NCI-H1048 (cell line): ENCODE measurements around the gene ITGA11.

Experiments
- DNase-seq: peaks from one replicate; lab custom pipeline; 2025; lab: John Stamatoyannopoulos, UW

The ITGA11 gene

DNA sequence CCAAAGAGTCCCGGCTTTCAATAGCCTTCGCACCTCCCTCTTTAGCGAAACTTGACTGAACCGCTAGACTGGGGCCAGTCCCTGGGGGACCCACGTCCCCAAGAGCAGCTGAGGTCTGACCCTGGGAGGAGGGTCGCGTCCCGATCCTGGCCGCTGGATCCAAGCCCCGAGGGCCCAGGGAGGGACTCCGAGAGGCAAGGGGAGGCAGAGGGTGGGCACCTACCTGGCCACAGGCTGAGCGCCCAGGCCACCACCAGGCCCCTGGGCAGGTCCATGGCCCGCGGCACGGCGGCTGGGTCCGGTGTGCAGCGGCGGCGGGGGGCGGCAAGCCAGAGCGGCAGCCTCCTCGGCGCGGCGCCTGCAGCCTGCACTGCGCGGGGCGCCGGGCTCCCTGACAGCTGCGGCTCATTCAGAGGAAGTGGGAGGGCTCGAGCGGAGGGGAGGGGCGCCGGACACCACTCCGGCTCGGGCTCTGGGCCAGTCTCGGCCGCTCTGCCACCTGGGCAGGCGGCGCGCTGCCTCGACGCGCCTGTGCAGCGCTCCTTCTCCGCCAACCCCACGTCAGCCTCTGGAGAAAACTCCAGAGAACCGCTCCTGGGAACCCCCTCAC, at the start of gene ITGA11:
ITGA11 (minus strand) TSS at position 372 of the 610 bp plus-strand sequence; CDS start at position 275, 97 bp downstream.
- DNase-seq, result no peak

- DNase-seq, result no peak
Measured at GRCh38 chr15:68481321-68481720, 49.4 kb upstream of the ITGA11 start.

GRCh38 chr15:68480296-68480695, 48.3 kb upstream of the ITGA11 start:
- DNase-seq, result no peak

DNA sequence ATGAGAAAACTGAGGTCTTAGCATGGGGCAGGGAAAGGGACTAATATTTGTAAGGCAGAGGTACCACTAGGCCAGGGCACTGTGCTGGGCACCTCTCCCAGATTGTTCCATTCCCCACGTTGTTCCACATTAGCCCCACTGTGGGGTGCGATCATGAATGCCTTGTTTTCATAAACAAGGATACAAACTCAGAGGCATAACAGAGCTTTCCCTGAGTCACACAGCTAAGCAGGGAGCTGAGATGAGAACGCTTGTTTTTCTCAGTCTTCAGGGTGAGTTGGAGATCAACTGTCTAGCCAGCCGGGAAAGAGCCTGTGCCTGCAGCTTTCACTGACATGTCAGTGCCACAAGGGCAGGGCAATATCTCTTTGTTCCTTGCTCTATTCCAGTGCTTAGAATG, 47.9 kb upstream of the ITGA11 start:
- no peak for DNase-seq

- DNase-seq, result no peak
Measured at GRCh38 chr15:68479406-68479805, 47.4 kb upstream of the ITGA11 start.

GRCh38 chr15:68478853-68479252, 46.9 kb upstream of the ITGA11 start:
- no peak for DNase-seq

- no peak for DNase-seq
Measured at GRCh38 chr15:68475449-68475848, 43.5 kb upstream of the ITGA11 start.

DNA sequence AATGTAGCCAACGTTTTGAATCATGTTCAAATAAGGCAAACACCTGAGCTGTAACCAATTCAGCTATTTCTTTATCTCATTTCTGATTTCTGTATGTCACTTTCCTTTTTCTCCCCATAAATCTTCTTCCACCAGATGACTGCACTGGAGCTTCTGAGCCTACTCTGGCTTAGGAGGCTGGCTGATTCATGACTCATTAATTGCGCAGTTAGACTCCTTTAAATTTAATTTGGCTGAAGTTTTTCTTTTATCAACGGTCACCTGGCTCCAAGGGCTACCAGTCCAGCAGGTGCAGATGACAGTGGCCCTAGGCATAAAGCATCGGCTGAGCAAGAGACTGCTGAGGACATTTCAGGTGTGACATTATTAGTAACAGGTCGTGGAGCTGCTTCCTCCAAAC, 39.6 kb upstream of the ITGA11 start:
- DNase-seq, result no peak

DNA sequence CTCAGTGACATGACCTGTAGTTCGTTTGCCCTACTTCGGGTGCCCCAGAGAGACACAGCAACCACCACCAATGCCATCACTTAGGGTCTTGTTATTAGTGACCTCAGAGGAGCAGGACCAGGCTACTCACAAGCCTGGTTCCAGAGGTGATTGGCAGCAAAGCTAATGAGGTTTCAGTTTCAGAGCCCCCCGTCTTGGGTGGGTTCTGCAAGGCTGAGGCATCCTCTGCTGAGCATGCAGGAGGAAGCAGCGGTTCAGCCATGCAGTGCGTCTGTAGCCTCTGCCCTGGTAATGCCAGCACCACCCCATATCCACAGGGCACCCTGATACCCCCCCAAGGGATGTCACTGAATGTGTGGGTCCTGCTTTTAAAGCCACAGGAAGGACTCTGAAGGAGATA, 39.0 kb upstream of the ITGA11 start:
- no peak for DNase-seq

DNA sequence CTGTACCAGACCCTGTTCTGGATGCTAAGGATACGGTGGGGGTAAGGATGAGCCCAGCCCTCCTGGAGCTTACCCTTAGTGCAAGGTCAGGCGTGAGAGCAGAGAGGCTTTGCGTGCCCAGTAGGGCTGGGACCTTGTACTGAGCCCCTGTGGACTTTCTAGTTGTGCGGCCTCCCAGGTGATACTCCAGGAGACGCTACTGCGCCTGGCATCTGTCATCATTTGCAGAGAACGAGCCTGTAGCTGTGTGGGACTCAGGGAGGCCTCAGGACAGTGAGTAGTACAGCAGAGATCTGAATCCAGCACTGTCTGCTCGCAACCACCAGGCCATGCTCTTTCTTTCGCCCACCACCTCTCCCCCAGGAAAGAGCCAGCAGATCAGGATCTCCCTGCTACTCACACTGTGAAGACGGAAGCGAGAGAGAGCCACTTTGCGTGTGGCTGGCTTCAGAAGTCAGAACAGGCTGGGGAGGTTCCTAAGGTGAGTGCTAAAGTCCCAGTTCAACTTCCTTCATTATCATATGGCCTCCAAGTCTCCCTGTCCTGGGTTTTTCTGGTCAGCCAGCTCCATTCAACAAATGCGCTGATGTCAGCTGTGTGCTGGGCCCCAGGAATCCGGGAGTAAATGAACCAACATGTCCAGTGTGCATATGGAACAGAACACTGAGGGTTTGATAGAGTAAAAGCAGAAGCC, 38.2 kb upstream of the ITGA11 start:
- no peak for DNase-seq

DNA sequence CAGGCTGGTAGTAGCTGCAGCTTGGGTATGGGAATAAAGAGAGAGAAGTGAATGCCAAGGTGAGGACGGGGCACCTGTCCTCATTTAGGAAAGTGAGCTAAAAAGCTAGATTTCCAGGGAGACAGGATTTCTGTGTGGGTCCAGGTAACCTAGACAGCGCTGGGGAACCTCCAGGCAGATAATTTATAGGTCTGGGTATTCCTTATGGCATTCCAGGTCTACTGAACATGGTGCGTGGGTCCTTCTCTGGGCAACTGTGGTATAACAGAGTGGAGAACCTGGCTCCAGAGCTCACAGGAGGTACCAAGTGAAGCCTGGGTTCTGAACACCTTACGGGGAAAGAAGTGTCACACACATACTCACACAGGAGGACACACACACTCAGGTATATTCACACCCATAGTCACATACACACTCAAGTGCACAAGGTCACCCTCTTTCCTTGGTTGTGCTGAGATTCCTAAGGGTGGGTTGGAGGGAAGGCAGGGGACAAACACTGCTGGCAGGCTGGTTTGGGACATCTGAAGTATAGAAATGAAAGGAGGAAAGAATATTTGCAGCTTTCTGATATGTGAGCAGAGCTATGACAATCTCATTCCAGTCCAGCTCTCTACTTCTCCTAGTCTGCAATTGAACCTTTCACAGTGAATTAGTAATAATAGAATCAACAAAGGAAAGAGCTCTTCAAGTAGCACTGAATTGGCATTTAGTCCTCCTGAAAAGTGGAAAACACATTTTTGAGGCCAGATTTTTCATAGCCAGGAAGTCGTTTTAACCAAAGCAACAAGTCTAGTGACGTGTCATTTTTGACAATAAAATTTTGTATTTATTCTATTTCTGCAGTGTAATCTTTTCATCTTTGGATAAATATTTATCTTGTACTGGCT, 37.4 kb upstream of the ITGA11 start:
- no peak for DNase-seq

DNA sequence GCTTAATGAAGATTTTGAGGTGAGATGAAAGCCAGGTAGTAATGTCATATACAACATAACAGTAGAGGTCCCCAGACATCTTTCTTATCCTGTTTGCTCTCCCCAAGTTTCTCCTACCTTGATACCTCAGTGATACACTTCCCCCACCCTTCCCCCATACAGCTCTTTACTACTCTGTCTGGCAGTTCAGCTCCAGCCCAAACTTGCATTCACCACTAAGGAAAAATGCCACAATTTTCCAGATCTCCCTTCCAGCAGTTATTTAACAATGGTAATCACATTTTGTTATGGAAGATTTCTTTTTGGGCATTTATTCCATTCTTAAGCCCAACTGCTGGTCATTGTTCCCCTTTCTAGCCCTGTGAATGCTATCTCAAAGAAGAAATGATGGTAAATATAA, 34.9 kb upstream of the ITGA11 start:
- no peak for DNase-seq

DNA sequence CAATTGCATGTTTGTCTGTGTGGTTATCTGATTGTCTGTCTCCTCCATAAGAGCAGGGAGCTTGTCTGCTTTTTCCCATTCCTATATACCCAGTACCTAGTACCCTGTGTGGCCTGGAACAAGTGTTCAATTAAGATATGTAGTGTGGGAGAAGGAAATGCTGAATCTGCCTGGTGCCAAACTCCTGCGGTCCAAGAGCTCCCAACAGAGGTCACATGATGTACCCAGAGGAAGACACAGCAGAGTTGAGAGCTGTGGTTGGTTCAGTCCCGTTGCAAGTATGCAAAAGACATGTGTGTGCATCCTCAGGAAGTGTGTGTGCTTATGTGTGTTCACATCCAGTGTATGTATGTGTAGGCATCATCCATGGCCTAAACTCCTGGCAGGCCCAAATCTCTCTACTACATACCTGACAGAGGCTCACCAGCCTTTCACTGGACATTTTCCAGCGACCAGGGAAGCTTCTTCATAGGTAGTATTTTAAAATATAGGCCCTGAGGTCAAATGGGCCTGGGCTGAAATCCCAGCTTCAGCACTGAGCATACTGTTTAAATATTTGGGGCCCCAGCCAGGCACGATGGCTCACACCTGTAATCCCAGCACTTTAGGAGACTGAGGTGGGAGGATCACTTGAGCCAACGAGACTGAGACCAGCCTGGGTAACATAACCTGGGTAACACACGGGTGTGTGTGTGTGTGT, 34.0 kb upstream of the ITGA11 start:
- no peak for DNase-seq

DNA sequence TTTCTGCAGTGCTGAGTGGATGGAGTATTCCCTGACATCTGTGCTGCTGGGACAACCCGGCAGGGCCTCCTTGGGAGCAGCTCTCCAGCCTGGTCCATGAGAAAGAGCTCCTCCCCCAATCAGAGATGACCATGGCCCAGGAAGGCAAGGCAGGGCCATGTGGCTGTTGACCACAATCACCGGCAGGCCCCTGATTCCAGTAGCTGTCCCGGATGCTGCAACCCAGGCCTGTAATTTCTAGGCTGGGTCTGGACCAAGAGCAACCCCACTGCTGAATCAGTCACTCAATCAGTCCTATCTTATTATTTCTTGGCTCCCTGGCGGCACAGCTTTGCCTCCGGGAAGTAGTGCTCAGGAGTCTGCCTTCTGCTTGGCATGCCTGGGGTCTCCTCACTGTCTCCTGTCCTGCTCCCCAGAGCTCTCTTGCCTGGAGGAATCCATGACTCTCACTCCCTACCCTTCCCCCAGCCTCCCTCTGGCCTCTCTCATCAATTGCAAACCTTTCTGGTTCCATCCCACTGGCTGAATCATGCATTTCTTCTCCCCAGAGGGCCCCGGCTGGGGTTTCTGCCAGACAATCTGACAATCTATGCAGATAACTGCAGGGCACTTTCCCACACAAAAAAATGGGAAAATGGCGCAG, 32.6 kb upstream of the ITGA11 start:
- no peak for DNase-seq

GRCh38 chr15:68463996-68464395, 32.0 kb upstream of the ITGA11 start:
- no peak for DNase-seq

DNA sequence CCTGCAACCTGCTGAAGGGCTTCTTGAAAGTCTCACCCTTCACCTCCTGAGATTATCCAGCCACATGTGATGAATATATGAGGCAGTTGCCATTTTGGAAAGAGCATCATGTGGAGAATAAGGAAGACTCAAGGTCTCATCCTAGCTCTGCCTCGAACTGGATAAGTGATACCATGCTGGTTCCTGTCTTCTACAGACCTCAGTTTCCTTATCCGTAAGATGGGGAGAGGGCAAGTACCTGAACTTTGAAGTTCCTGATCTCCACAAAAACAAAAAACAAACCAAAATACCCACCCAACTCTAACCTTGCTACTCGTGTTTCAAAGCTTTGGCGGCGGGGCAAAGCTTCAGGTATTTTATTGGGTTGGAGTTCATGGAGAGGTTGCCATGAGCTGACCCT, 31.5 kb upstream of the ITGA11 start:
- DNase-seq, result no peak

GRCh38 chr15:68460166-68460565, 28.2 kb upstream of the ITGA11 start:
- DNase-seq, result no peak

- DNase-seq, result no peak
Measured at GRCh38 chr15:68450192-68450591, 18.2 kb upstream of the ITGA11 start.

- DNase-seq, result no peak
Measured at GRCh38 chr15:68449389-68449788, 17.4 kb upstream of the ITGA11 start.

GRCh38 chr15:68447976-68448755, 16.2 kb upstream of the ITGA11 start:
- DNase-seq, result no peak

DNA sequence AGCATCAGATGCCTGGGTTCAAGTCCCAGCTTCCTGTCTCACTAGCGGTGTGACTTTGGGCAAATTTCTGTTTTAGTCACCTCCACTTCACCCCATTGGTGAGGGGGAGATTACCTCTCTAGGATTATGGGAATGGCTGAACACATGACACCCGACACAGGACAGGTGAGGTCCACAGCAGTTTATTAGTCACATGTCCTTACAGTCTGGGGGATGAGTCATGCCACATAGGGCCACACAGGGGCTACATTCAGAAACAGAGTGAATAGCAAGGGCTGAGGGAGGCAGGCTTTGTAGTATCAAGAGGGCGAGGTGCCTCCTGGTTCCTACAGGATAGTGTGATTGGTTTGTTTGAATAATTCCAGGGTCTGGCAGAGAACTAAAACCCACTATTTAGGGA, 15.2 kb upstream of the ITGA11 start:
- DNase-seq, result no peak
